ENCODE results near the gene FRAT1. TPM values are rescaled to one million over a fixed set of nuclear protein-coding genes. Genes with fewer than 3 reads are reported as not detected.

FRAT1 gene
- total and polyA plus RNA-seq, 2 of the 13 experiments (the other 11 are each of a cell fraction or from before 2014, with no cell fraction given), result 1.7 to 2.3 TPM

DNA sequence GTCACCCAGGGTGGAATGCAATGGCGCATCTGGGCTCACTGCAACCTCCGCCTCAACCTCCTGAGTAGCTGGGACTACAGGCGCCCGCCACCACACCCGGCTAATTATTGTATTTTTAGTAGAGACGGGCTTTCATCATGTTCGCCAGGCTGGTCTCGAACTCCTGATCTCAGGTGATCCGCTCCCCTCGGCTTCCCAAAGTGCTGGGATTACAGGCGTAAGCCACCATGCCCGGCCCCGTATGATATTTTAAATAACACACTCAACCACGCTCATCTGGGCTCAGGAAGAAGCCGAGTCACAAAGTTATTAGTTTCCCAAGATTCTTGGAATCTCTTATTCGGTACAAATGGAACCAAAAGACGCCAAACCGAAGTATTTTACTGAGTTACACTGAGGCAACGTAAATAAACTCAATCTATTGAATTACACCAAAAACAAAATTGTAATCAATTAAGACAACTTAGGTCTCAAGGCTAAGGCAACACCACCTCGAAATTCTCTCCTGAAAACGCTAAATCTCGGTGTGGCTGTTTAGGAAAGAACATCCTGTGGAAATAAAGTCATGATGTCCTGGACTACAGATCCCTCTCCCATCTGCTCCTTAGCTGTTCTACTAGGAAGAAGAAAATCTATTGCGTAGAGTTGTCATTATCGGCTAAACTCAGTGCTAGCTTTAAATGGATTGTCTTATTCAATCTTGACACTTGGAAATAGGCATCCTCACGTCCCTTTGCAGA lies 27.5 kb upstream of the FRAT1 start (continued):
- TF ChIP-seq, protein P1, sequence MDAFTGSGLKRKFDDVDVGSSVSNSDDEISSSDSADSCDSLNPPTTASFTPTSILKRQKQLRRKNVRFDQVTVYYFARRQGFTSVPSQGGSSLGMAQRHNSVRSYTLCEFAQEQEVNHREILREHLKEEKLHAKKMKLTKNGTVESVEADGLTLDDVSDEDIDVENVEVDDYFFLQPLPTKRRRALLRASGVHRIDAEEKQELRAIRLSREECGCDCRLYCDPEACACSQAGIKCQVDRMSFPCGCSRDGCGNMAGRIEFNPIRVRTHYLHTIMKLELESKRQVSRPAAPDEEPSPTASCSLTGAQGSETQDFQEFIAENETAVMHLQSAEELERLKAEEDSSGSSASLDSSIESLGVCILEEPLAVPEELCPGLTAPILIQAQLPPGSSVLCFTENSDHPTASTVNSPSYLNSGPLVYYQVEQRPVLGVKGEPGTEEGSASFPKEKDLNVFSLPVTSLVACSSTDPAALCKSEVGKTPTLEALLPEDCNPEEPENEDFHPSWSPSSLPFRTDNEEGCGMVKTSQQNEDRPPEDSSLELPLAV (CRISPR knock-in tag; conservative IDR thresholded peaks at IDR 0.05; ENCODE audit: low read depth), result no peak
- TF ChIP-seq TARDBP (CRISPR knock-in tag; IDR thresholded peaks at IDR 0.05) (no peak; the same call in 1 of the 2 replicates), ZNF619 (CRISPR knock-in tag; IDR thresholded peaks at IDR 0.05) (no peak), SALL1 (CRISPR knock-in tag; IDR thresholded peaks at IDR 0.05) (no peak), ZNF460 (CRISPR knock-in tag; IDR thresholded peaks at IDR 0.05; ENCODE audit: borderline replicate concordance) (no peak; the same call in 1 of the 2 replicates), FOXJ3 (CRISPR knock-in tag; IDR thresholded peaks at IDR 0.05; ENCODE audit: borderline replicate concordance) (0 out of 2 replicates have a peak, but pooled peaks have one; percentile 1), ZNF775 (CRISPR knock-in tag; IDR thresholded peaks at IDR 0.05; ENCODE audit: borderline replicate concordance) (no peak), RFX5 (IDR thresholded peaks at IDR 0.05; ENCODE audit: low read depth, low read length) (no peak), ZNF816 (CRISPR knock-in tag; IDR thresholded peaks at IDR 0.05; ENCODE audit: borderline replicate concordance) (no peak), HIVEP1 (CRISPR knock-in tag; IDR thresholded peaks at IDR 0.05) (no peak), ZNF281 (CRISPR knock-in tag; IDR thresholded peaks at IDR 0.05; ENCODE audit: borderline replicate concordance) (no peak), ZNF776 (CRISPR knock-in tag; IDR thresholded peaks at IDR 0.05) (0 out of 2 replicates have a peak, but pooled peaks have one; percentile 17), LCORL (IDR thresholded peaks at IDR 0.05) (no peak), LCORL (CRISPR knock-in tag; IDR thresholded peaks at IDR 0.05) (peak; percentile 26; the same call in 1 of the 2 replicates), SMYD3 (CRISPR knock-in tag; IDR thresholded peaks at IDR 0.05) (no peak)
- TF ChIP-seq, protein P2, sequence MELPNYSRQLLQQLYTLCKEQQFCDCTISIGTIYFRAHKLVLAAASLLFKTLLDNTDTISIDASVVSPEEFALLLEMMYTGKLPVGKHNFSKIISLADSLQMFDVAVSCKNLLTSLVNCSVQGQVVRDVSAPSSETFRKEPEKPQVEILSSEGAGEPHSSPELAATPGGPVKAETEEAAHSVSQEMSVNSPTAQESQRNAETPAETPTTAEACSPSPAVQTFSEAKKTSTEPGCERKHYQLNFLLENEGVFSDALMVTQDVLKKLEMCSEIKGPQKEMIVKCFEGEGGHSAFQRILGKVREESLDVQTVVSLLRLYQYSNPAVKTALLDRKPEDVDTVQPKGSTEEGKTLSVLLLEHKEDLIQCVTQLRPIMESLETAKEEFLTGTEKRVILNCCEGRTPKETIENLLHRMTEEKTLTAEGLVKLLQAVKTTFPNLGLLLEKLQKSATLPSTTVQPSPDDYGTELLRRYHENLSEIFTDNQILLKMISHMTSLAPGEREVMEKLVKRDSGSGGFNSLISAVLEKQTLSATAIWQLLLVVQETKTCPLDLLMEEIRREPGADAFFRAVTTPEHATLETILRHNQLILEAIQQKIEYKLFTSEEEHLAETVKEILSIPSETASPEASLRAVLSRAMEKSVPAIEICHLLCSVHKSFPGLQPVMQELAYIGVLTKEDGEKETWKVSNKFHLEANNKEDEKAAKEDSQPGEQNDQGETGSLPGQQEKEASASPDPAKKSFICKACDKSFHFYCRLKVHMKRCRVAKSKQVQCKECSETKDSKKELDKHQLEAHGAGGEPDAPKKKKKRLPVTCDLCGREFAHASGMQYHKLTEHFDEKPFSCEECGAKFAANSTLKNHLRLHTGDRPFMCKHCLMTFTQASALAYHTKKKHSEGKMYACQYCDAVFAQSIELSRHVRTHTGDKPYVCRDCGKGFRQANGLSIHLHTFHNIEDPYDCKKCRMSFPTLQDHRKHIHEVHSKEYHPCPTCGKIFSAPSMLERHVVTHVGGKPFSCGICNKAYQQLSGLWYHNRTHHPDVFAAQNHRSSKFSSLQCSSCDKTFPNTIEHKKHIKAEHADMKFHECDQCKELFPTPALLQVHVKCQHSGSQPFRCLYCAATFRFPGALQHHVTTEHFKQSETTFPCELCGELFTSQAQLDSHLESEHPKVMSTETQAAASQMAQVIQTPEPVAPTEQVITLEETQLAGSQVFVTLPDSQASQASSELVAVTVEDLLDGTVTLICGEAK (IDR thresholded peaks at IDR 0.05), result no peak
- TF ChIP-seq, protein P2 (CRISPR knock-in tag; IDR thresholded peaks at IDR 0.05), result no peak

Data from HepG2 (cell line).